K562 (cell line): Measurements from ENCODE around the gene IQCN. TPM values are rescaled to one million over a fixed set of nuclear protein-coding genes. Genes with fewer than 3 reads are reported as not detected.

Source experiments
- ATAC-seq: fragments of 200-7000 bp; cut with Tn5 transposase; 3 replicates; pipeline ENCODE4 v1.9.1; 2020; ENCODE audit warnings: moderate library complexity
- BruUV-seq: library from RNA; stranded (reverse); fragments of 400-500 nt; replicated peaks from 2 replicates; lab custom pipeline; 2021; lab: Mats Ljungman, UMichigan
- CTCF ChIA-PET: fragments of 300-600 bp; formaldehyde crosslinking; extraction: SDS; loops from one replicate; lab custom pipeline; 2021; ENCODE audit warnings: low intra/inter-chr PET ratio; lab: Yijun Ruan, JAX
- POLR2A ChIA-PET: fragments of 300-600, 350-650 bp; sonication (Branson Sonifier 250); formaldehyde crosslinking; extraction: SDS; loops from one replicate; lab custom pipeline; 2021; ENCODE audit warnings: antibody characterized with exemption, inconsistent platforms; lab: Yijun Ruan, JAX
- DNase-seq, 4 experiments: peaks; one replicate each; pipeline versions ENCODE4 v3.0.0 to v3.0.0-alpha.2; 2011 to 2018; ENCODE audit warnings: low spot score in 3 of 4, mixed read lengths in 3 of 4; ENCODE audit errors: extremely low read depth in 1 of 4
- FAIRE-seq: peaks from 2 replicates; lab custom pipeline; 2011; peaks lifted over from hg19 to GRCh38; lab: Jason Lieb, UNC
- H2AFZ ChIP-seq: 2 replicates; pipeline ENCODE4 v1.6.0; 2011; ENCODE audit warnings: low read depth, low read length, control low read depth, inconsistent platforms
- H3K27ac ChIP-seq: fragments of 200-600 bp; 3 replicates; pipeline ENCODE4 v1.8.0; 2011; ENCODE audit warnings: low read depth, mild to moderate bottlenecking, control low read depth, inconsistent platforms, low read length, moderate library complexity, mixed read lengths; ENCODE audit errors: extremely low read depth
- H3K27me3 ChIP-seq, 2 experiments: fragments of 300-600 bp in 1 of 2; 2 replicates in 1 of 2; 3 replicates in 1 of 2; pipeline versions ENCODE4 v1.6.0 to v1.8.0; 2011; ENCODE audit warnings: inconsistent platforms in 2 of 2, low read length in 2 of 2, mild to moderate bottlenecking in 1 of 2, mixed read lengths in 1 of 2, moderate library complexity in 1 of 2; ENCODE audit not compliant: control insufficient read depth in 2 of 2, insufficient read depth in 2 of 2
- H3K36me3 ChIP-seq: fragments of 300-600 bp; 3 replicates; pipeline ENCODE4 v1.8.0; 2011; ENCODE audit warnings: mild to moderate bottlenecking, low read length, inconsistent platforms; ENCODE audit not compliant: control insufficient read depth, insufficient read depth
- H3K4me1 ChIP-seq, 2 experiments: fragments of 200-600 bp in 1 of 2; replicated peaks in 1 of 2; 2 replicates in 1 of 2; 3 replicates in 1 of 2; pipeline versions ENCODE4 v1.5.1 to v1.8.0; 2011; ENCODE audit warnings: inconsistent platforms in 2 of 2, low read length in 2 of 2, mild to moderate bottlenecking in 1 of 2, mixed read lengths in 1 of 2, moderate library complexity in 1 of 2; ENCODE audit not compliant: control insufficient read depth in 2 of 2, insufficient read depth in 2 of 2
- H3K4me2 ChIP-seq: 2 replicates; pipeline ENCODE4 v1.6.1; 2011; ENCODE audit warnings: low read length, control low read depth, inconsistent platforms, mixed read lengths; ENCODE audit not compliant: insufficient read depth
- H3K4me3 ChIP-seq: fragments of 200-600 bp; sonication (generic), shearing (Covaris generic); 2 replicates; pipeline ENCODE4 v1.5.1; 2016; ENCODE audit warnings: control low read depth, inconsistent platforms
- H3K79me2 ChIP-seq: fragments of 200-600 bp; 3 replicates; pipeline ENCODE4 v1.8.0; 2011; ENCODE audit warnings: low read length, inconsistent platforms; ENCODE audit not compliant: control insufficient read depth, insufficient read depth
- H3K9ac ChIP-seq, 2 experiments: 2 replicates each; pipeline versions ENCODE4 v1.6.0 to v1.6.1; 2011; ENCODE audit warnings: low read depth in 2 of 2, low read length in 2 of 2, control low read depth in 1 of 2, inconsistent platforms in 1 of 2, mild to moderate bottlenecking in 1 of 2, mixed read lengths in 1 of 2; ENCODE audit not compliant: insufficient read depth in 1 of 2
- H3K9me1 ChIP-seq: one replicate; pipeline ENCODE4 v1.6.0; 2011; ENCODE audit warnings: inconsistent platforms, mild to moderate bottlenecking, low read length, moderate library complexity; ENCODE audit not compliant: control insufficient read depth, insufficient read depth
- H3K9me3 ChIP-seq: replicated peaks from 2 replicates; pipeline ENCODE4 v1.5.1; 2011; ENCODE audit warnings: low read depth, low read length, inconsistent platforms; ENCODE audit not compliant: control insufficient read depth, insufficient read depth
- H4K20me1 ChIP-seq: replicated peaks from 2 replicates; pipeline ENCODE4 v1.6.1; 2011; ENCODE audit warnings: low read length, inconsistent platforms, mixed read lengths; ENCODE audit not compliant: control insufficient read depth, insufficient read depth
- BACH1 ChIP-seq: fragments of 200-800 bp; sonication (Bioruptor generic); IDR thresholded peaks from 2 replicates; pipeline ENCODE4 v1.6.1; 2016; ENCODE audit warnings: missing genetic modification characterization, missing compliant biosample characterization
- CEBPG ChIP-seq, 3 experiments: fragments of 200-800 bp in 1 of 3; sonication (Bioruptor generic) in 1 of 3; sonication (generic) in 1 of 3; formaldehyde crosslinking in 1 of 3; IDR thresholded peaks in 2 of 3; conservative IDR thresholded peaks in 1 of 3; 2 replicates each; pipeline versions ENCODE4 v1.6.1 to v1.8.0; 2016 to 2022; ENCODE audit warnings: missing compliant biosample characterization in 2 of 3, missing genetic modification characterization in 2 of 3, mild to moderate bottlenecking in 1 of 3, missing genetic modification reagents in 1 of 3
- E2F6 ChIP-seq, 2 experiments: IDR thresholded peaks; 2 replicates each; pipeline ENCODE4 v1.6.1; 2011; ENCODE audit warnings: borderline replicate concordance in 1 of 2, control low read depth in 1 of 2, low read depth in 1 of 2, low read length in 1 of 2, mild to moderate bottlenecking in 1 of 2, mixed read lengths in 1 of 2, moderate library complexity in 1 of 2; ENCODE audit not compliant: insufficient read depth in 1 of 2, insufficient read length in 1 of 2, poor library complexity in 1 of 2, severe bottlenecking in 1 of 2; ENCODE audit errors: extremely low read depth in 1 of 2
- FOSL1 ChIP-seq: fragments of 200-800 bp; sonication (Bioruptor generic); conservative IDR thresholded peaks from 2 replicates; pipeline ENCODE4 v1.6.1; 2016; ENCODE audit warnings: missing genetic modification characterization, missing compliant biosample characterization
- MCM5 ChIP-seq: fragments of 450-650 bp; IDR thresholded peaks from 2 replicates; pipeline ENCODE4 v1.6.1; 2016; ENCODE audit warnings: low read depth
- MIER1 ChIP-seq: fragments of 450-650 bp; IDR thresholded peaks from 2 replicates; pipeline ENCODE4 v1.6.1; 2016; ENCODE audit warnings: antibody characterized with exemption, mild to moderate bottlenecking, low read depth
- RBM14 ChIP-seq: fragments of 200-400 bp; formaldehyde crosslinking; IDR thresholded peaks from 2 replicates; pipeline ENCODE4 v1.6.1; 2018; ENCODE audit warnings: low read depth, mild to moderate bottlenecking, low read length, moderate library complexity, borderline replicate concordance; ENCODE audit not compliant: insufficient read depth
- RFX1 ChIP-seq: fragments of 450-650 bp; IDR thresholded peaks from 2 replicates; pipeline ENCODE4 v1.6.1; 2016; ENCODE audit warnings: mild to moderate bottlenecking, moderate library complexity
- SMARCE1 ChIP-seq: fragments of 450-650 bp; IDR thresholded peaks from 2 replicates; pipeline ENCODE4 v1.7.1; 2016; ENCODE audit warnings: mild to moderate bottlenecking
- VEZF1 ChIP-seq: fragments of 200-800 bp; sonication (Bioruptor generic); IDR thresholded peaks from 2 replicates; pipeline ENCODE4 v1.6.1; 2017; ENCODE audit warnings: missing genetic modification characterization, missing compliant biosample characterization
- WHSC1 ChIP-seq: IDR thresholded peaks from one replicate; pipeline ENCODE4 v1.6.1; 2012; ENCODE audit warnings: low read length, control low read depth, inconsistent platforms
- ZBTB9 ChIP-seq: fragments of 450-650 bp; formaldehyde crosslinking; IDR thresholded peaks from 2 replicates; pipeline ENCODE4 v1.4.0; 2020; ENCODE audit warnings: mild to moderate bottlenecking, moderate library complexity
- ZNF589 ChIP-seq: fragments of 200-800 bp; sonication (Bioruptor generic); IDR thresholded peaks from 2 replicates; pipeline ENCODE4 v1.6.1; 2016; ENCODE audit warnings: low read depth, missing genetic modification characterization, missing compliant biosample characterization
- WGBS: fragments of 100-300 bp; shearing (Covaris generic); methylation state at CpG from one replicate; pipeline ENCODE4 v1.1.6; 2016; ENCODE audit warnings: low coverage, mixed read lengths; ENCODE audit not compliant: insufficient coverage; ENCODE audit errors: missing lambda C conversion rate; 5-methylcytosine and 5-hydroxymethylcytosine counted together
- in situ Hi-C: fragments of 300-500 bp; cut with MboI; formaldehyde crosslinking; loops from 4 replicates; pipeline ENCODE4 v1.15.0; 2018; ENCODE audit warnings: inconsistent platforms, mixed read lengths
- intact Hi-C: fragments of 100-400 bp; cut with micrococcal nuclease; formaldehyde crosslinking; loops from 2 replicates; pipeline ENCODE4 v1.14.2; 2022
- polyA plus RNA-seq, 8 experiments: library from polyadenylated mRNA; depleted of rRNA in 4 of 8; stranded (reverse) in 5 of 8; unstranded in 3 of 8; fragments of >200 nt; fragmentation: Nextera tagmentation in 2 of 8; fragmentation: Illumina TruSeq in 1 of 8; extraction: Ambion mirVana in 2 of 8; extraction: Trizol in 1 of 8; gene quantifications; 2 replicates each; pipeline versions ENCODE4 v1.2.1 to v1.2.3, GENCODE V29; 2011 to 2014; ENCODE audit warnings: inconsistent platforms in 1 of 8, missing spikeins in 1 of 8
- total RNA-seq, 7 experiments: library from RNA; depleted of rRNA in 6 of 7; stranded (reverse); fragments of >200 nt in 6 of 7; fragmentation: Illumina TruSeq in 2 of 7; extraction: Trizol in 2 of 7; gene quantifications; 2 replicates each; pipeline versions ENCODE4 v1.2.1 to v1.2.3, GENCODE V29; 2011 to 2021; ENCODE audit warnings: low replicate concordance in 1 of 7

The IQCN gene
- total and polyA plus RNA-seq, 9 of the 15 experiments (the other 6 are each of a cell fraction or from before 2014, with no cell fraction given), result 0.01 to 0.07 (median 0.04) TPM; not detected in 3

GRCh38 chr19:18263324-18264136 lies 10.7 kb downstream of the IQCN start:
- Histone ChIP-seq H3K4me3 (no peak overlapping the region), H3K9me3 (no peaks in the 10 kb centered on the region), H3K27ac (peak overlapping the region; percentile 47; the same call in 1 of the 3 replicates), H3K9me1 (no peaks in the 10 kb centered on the region), H3K9ac (peak overlapping the region in 1 of 2 experiments; percentile 83; a peak in 3 of 4 replicates), H3K4me1 (peaks cover 14 to 37% of the 10 kb centered on the region in 2 experiments), H3K27me3 (0 out of 5 replicates have a peak, but pooled peaks cover 0 to 7% of the 10 kb centered on the region in 2 experiments), H4K20me1 (no peaks in the 10 kb centered on the region), H3K79me2 (no peaks in the 10 kb centered on the region), H3K4me2 (peak overlapping the region; percentile 75), H3K36me3 (no peaks in the 10 kb centered on the region), H2AFZ (peak overlapping the region; percentile 81)
- intact Hi-C loops, result no loop called here
- TF ChIP-seq ZBTB9, result peak; percentile 87
- no peak for TF ChIP-seq E2F6 (IDR thresholded peaks at IDR 0.05; ENCODE audit: borderline replicate concordance in 1 of 2, extremely low read depth in 1 of 2, insufficient read depth in 1 of 2, insufficient read length in 1 of 2, low read depth in 1 of 2, low read length in 1 of 2, poor library complexity in 1 of 2, severe bottlenecking in 1 of 2)
- TF ChIP-seq WHSC1, result no peak
- peak; percentile 40; the same call in 1 of the 2 replicates for TF ChIP-seq FOSL1 (tag)
- no peak for TF ChIP-seq CEBPG (CRISPR knock-in tag; IDR thresholded peaks at IDR 0.05)
- 0 out of 4 replicates have a peak, but pooled peaks of 1 of the 2 experiments have one; percentile 7 for TF ChIP-seq CEBPG (tag; conservative IDR thresholded peaks at IDR 0.05 in 1 of 2, IDR thresholded peaks at IDR 0.05 in 1 of 2)
- no peak for TF ChIP-seq RBM14
- peak; percentile 68; the same call in 1 of the 2 replicates for TF ChIP-seq RFX1
- TF ChIP-seq MIER1, result peak; percentile 83
- TF ChIP-seq ZNF589 (CRISPR knock-in tag), result peak; percentile 17; the same call in 1 of the 2 replicates
- TF ChIP-seq BACH1 (tag), result no peak
- TF ChIP-seq MCM5, result no peak
- TF ChIP-seq VEZF1 (CRISPR knock-in tag), result peak; percentile 41; the same call in 1 of the 2 replicates
- 0 out of 2 replicates have a peak, but pooled peaks have one; percentile 3 for TF ChIP-seq SMARCE1
- ChIA-PET CTCF (no interaction called here), POLR2A (interaction anchor here (0.6 to 3.3 kb wide), 10 partner anchors 8 to 156 kb away, joined by 3 to 44 read pairs (median 4); partner anchors contain the start of genes GDF15, IQCN and JUND)
- BruUV-seq, result no TSS peak
- ATAC-seq, result peak; percentile 13; the same call in 2 of the 3 replicates
- DNase-seq, result no peak
- 23% methylated on average over 16 of the region's 16 CpGs for WGBS
- in situ Hi-C loops, result no loop called here
- FAIRE-seq, result no peak
